GM12891 (cell line): ENCODE results near the gene COL19A1.

Experiments
- POLR2A ChIP-seq: IDR thresholded peaks from 2 replicates; pipeline ENCODE4 v1.6.1; 2011; ENCODE audit warnings: low read depth, low read length, control low read depth
- POLR2AphosphoS5 ChIP-seq: IDR thresholded peaks from 2 replicates; pipeline ENCODE4 v1.6.1; 2011; ENCODE audit warnings: low read depth, low read length, control low read depth
- TAF1 ChIP-seq: IDR thresholded peaks from 2 replicates; pipeline ENCODE4 v1.6.1; 2011; ENCODE audit warnings: low read depth, low read length, control low read depth

DNA sequence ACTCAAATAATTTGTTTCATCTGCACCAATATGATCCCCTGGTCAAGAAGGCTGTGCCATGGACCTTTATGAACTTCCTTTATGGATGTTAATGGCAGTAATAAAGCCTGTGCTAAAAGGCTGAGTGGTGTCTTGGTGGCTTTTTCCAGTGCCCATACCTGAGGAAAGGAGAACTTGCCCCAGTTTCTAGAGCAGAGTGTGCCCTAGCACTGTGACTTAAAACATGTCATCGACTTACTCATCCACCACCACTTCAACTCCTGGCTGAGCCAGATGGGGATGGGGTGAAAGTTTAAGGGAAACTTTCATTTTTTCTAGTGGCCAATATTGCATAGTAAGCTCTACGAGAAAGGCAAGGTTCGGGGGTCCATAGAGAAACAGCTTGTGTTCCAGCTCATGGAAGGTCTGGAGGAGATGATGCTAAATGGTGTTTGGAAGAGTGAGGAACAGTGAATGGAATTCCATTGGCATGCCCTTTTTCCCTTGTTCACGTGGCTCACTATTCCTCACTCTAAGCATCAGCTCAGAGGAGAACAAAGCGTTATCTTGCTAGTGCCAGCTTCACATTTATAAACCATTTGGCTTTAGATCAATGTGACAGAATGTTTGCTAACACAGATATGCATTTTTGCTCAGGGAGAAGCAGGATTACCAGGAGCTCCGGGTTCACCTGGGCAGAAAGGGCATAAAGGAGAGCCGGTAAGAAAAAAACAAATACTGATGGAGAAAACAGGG, 71.2 kb downstream of the COL19A1 start:
- TF ChIP-seq POLR2AphosphoS5 (no peak), POLR2A (no peak), TAF1 (no peak)
